Measurements from ENCODE around the gene ZNF740.

The ZNF740 gene

DNA sequence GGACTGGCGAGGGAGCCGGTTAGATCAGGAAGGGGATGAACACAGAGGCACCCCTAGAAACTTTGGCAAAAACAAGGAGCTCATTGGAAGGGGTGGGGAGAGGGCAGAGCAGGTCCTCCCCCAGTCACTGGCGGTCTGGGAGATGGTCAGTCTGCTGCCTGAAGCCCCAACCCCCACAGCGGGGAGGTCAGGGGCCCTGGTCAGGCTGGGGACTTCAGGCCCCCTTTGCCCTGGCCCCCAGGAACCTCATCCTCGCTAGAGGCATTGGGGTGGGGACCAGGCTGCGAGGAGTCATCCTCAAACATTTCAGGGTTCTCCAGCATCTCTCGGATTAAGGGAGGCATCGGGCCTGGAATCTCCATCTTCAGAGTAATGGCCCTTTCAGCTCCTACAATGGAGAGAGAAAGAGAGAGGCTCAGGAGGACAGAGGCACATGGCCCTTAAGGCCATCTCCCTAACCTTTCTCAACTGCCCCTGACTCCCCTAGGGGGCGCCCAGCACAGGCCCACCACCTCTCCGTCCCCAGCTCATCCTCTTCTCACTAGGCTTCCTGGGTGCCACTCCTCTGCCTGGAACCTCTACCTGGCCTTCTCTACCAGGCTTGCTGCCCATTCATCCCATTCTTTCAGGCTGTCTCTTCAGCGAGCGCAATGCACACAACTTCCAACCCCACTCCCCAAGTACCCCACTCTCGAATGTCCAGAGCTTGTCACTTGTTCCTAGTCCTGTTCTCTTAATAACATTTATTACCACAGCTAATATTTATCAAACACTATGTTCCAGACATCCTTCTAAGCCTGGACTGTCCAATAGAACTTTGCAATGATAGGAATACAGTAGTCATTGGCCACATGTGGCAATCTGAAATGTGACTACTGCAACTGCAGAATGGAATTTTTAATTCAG is 31.2 kb downstream of the ZNF740 start:
- no peak for DNase-seq (ENCODE audit: low read depth)
- TF ChIP-seq, protein P1, sequence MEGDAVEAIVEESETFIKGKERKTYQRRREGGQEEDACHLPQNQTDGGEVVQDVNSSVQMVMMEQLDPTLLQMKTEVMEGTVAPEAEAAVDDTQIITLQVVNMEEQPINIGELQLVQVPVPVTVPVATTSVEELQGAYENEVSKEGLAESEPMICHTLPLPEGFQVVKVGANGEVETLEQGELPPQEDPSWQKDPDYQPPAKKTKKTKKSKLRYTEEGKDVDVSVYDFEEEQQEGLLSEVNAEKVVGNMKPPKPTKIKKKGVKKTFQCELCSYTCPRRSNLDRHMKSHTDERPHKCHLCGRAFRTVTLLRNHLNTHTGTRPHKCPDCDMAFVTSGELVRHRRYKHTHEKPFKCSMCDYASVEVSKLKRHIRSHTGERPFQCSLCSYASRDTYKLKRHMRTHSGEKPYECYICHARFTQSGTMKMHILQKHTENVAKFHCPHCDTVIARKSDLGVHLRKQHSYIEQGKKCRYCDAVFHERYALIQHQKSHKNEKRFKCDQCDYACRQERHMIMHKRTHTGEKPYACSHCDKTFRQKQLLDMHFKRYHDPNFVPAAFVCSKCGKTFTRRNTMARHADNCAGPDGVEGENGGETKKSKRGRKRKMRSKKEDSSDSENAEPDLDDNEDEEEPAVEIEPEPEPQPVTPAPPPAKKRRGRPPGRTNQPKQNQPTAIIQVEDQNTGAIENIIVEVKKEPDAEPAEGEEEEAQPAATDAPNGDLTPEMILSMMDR (IDR thresholded peaks at IDR 0.05; ENCODE audit: low read depth, low read length, missing control alignments): peak; percentile 48
- in situ Hi-C loops (cut with HindIII; ENCODE audit: low sequenced_read_pairs): no loop called here
- H3K4me3 ChIP-seq (ENCODE audit: low read depth, low read length): no peak overlapping the region

DNA sequence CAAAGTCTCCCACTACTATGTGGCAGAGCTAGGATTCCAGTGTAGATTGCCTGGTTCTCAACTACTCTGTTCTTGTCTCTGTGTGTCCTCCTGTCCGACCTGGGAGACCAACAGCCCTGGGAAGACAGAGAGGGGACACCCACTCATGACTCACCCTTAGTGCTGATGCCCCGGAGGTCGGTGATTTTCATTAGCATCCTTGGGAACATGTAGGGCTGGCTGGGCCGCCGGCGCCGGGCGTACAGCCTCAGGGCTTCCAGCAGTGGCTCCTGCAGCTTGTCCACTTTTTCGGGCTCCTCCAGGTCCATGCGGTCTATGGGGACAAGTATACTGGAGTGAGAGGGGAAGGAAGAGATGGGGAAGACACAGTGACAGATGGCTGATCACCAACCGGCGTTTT is 32.4 kb downstream of the ZNF740 start:
- no peak overlapping the region for H3K4me3 ChIP-seq (ENCODE audit: low read depth, low read length)
- TF ChIP-seq, protein P1 (IDR thresholded peaks at IDR 0.05; ENCODE audit: low read depth, low read length, missing control alignments): no peak
- in situ Hi-C loops (cut with HindIII; ENCODE audit: low sequenced_read_pairs): no loop called here
- no peak for DNase-seq (ENCODE audit: low read depth)

DNA sequence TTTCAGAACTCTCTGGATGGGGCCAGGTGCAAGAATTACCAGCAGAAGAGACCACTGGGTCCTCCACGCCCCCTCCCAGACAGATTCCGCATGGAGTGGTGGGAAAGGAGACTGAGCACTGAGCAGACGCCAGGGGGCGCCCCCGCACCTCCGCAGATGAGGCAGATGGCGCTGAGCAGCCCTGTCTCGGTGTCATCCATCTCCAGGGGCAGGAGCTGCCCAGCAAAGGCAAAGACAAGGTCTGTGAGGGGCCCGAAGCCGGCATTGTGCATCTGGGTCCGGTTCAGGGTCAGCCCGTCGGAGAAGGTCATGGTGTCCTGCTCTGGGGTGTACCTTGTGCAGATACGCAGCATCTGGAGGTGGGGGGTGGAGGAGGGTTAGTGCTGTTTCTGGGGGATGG is 32.8 kb downstream of the ZNF740 start:
- DNase-seq (ENCODE audit: low read depth): no peak
- in situ Hi-C loops (cut with HindIII; ENCODE audit: low sequenced_read_pairs): no loop called here
- TF ChIP-seq, protein P1 (IDR thresholded peaks at IDR 0.05; ENCODE audit: low read depth, low read length, missing control alignments): peak; percentile 89
- no peak overlapping the region for H3K4me3 ChIP-seq (ENCODE audit: low read depth, low read length)

DNA sequence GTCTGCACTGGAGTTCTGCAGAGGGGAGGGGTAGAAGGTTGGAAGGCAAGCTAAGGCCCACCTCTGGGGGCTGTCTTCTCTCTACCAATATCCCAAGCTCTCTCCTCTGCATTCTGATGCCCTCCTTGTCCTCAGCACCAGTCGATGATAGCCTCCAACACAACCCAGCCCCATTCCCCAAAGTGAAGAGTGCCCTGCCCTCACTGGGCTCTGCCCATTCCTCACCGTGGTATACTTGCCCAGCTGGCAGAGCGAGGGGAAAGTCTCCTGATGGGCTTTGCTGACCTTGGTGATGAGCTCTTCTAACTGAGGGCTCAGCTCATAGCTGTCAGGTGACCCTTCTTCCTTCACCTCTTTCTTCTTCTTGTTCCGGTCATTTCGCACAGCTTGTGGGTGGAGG is 33.7 kb downstream of the ZNF740 start:
- TF ChIP-seq, protein P1 (IDR thresholded peaks at IDR 0.05; ENCODE audit: low read depth, low read length, missing control alignments): no peak
- H3K4me3 ChIP-seq (ENCODE audit: low read depth, low read length): no peak overlapping the region

DNA sequence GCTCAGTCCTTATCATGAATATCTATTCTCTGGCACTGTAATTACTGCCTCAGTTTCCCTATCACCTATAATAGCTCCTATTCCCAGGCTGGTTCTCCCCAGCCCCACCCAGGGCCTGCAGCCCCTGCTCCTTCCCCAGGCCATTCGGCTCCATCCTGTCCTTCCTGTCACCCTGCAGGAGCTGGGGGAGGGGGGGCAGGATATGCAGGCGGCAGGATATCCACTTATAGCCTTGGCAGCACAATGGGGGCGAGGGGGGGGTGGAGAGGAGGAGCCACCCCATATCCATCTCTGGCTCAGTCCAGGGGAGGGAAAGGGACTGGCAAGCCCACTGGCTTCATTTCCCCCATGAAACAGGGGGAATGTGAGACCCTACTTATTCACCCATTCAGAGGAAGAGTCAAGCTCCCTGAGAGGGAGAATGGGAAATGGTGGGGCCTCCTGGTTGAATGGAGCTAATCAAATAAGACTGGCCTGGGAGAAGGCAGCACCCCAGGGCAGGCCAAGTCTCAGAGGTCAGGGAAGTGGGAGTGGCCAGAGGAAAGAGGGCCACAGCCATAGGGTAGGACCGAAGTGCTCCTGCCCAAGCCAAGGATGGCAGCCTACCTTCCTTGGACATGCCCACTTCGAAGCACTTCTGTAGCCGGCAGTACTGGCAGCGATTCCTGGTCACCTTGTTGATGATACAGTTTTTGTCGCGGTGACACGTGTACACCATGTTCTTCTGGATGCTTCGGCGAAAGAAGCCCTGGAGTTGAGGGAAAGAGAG is 34.3 kb downstream of the ZNF740 start:
- TF ChIP-seq, protein P1 (IDR thresholded peaks at IDR 0.05; ENCODE audit: low read depth, low read length, missing control alignments): no peak
- DNase-seq (ENCODE audit: low read depth): no peak
- in situ Hi-C loops (cut with HindIII; ENCODE audit: low sequenced_read_pairs): no loop called here
- no peak overlapping the region for H3K4me3 ChIP-seq (ENCODE audit: low read depth, low read length)

More for the DNA sequence above, 33.7 kb downstream of the ZNF740 start:
- DNase-seq (ENCODE audit: low read depth): no peak
- in situ Hi-C loops (cut with HindIII; ENCODE audit: low sequenced_read_pairs): no loop called here

DNA sequence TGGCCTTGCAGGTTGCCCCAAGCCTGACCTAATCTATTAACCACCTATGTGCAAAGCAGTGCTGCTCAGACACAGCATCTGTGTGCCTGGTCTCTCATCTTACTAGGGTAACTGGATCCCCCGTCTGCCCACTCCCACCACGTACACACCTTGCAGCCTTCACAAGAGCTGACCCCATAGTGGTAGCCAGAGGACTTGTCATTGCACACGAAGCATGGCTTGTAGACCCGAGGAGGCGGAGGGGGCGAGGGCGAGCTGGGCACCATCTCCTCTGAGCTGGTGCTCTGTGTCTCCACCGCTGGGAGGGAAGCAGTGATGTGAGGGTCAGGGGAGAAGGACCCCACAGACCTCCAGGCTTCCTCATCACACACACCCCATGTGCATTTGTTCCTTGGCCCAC is 35.0 kb downstream of the ZNF740 start:
- no peak overlapping the region for H3K4me3 ChIP-seq (ENCODE audit: low read depth, low read length)
- in situ Hi-C loops (cut with HindIII; ENCODE audit: low sequenced_read_pairs): no loop called here
- DNase-seq (ENCODE audit: low read depth): no peak
- TF ChIP-seq, protein P1 (IDR thresholded peaks at IDR 0.05; ENCODE audit: low read depth, low read length, missing control alignments): no peak
